ENCODE measurements around the gene PLXNA4.

GRCh38 chr7:132123773-132124172 lies 452.5 kb downstream of the PLXNA4 start:
- TF ChIP-seq SUZ12 (IDR thresholded peaks at IDR 0.05): no peak
- no peak for TF ChIP-seq CTBP1 (IDR thresholded peaks at IDR 0.05; ENCODE audit: borderline replicate concordance)
- TF ChIP-seq SP1 (IDR thresholded peaks at IDR 0.05): no peak
- no peak for TF ChIP-seq ZNF384 (IDR thresholded peaks at IDR 0.05)
- no peak for TF ChIP-seq TARDBP (IDR thresholded peaks at IDR 0.05)
- no peak for TF ChIP-seq ARNT (IDR thresholded peaks at IDR 0.05)
- no peak for TF ChIP-seq HDGF (IDR thresholded peaks at IDR 0.05; ENCODE audit: borderline replicate concordance)
- TF ChIP-seq NFRKB (IDR thresholded peaks at IDR 0.05): no peak
